ENCODE results near the gene MLLT3. TPM values are rescaled to one million over a fixed set of nuclear protein-coding genes. Genes with fewer than 3 reads are reported as not detected.

MLLT3 gene
- total and polyA plus RNA-seq, 2 of the 13 experiments (the other 11 are each of a cell fraction or from before 2014, with no cell fraction given) = 12.3 to 12.6 TPM

DNA sequence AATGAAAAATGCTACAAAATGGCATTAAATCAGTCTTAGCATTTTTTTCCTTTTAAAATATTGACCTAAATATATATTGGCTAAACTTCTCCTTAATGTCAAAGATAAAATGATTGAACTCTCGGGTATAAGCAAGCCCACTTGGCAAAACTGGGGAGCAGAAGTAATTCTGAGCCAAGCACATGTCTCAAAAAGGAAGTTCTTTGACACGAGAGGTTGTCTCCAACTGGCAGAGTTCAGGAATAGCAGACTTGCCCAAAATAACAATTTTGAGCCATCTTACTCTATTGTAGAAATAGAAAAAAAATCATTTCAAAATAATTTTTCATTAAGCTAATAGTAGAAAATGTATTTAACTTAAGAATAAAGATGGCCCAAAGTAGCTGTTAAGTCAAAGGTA lies 10.4 kb upstream of the MLLT3 start:
- Histone ChIP-seq H3K79me2 (ENCODE audit: insufficient read depth, low read length) (no peaks in the 10 kb centered on the region), H3K9me3 (ENCODE audit: low read length) (no peaks in the 10 kb centered on the region), H3K4me3 (replicated peaks in 1 of 3; ENCODE audit: insufficient read depth in 1 of 3, low read depth in 2 of 3, low read length in 3 of 3) (no peak overlapping the region), H3K9ac (ENCODE audit: insufficient read depth, low read depth, low read length) (no peak overlapping the region), H4K20me1 (ENCODE audit: insufficient read depth, low read length) (no peaks in the 10 kb centered on the region), H3K36me3 (replicated peaks in 1 of 2; ENCODE audit: control insufficient read depth in 1 of 2, insufficient read depth in 2 of 2, low read length in 2 of 2) (no peaks in the 10 kb centered on the region), H3K27ac (ENCODE audit: extremely low read length, insufficient read depth, low read length) (no peak overlapping the region), H3K27me3 (ENCODE audit: control insufficient read depth in 1 of 2, insufficient read depth in 2 of 2, low read length in 2 of 2) (0 out of 5 replicates have a peak, but pooled peaks cover 0 to 5% of the 10 kb centered on the region in 2 experiments), H2AFZ (ENCODE audit: low read length) (no peak overlapping the region), H3K4me2 (ENCODE audit: low read depth, low read length) (no peak overlapping the region), H3K4me1 (ENCODE audit: insufficient read depth, low read length) (no peaks in the 10 kb centered on the region)
- no TSS peak for BruUV-seq (replicated peaks)
- no peak for ATAC-seq
- in situ Hi-C loops (cut with HindIII; ENCODE audit: extremely low pct_ligation_motif_present, low pct_unique_long_range_greater_than_20kb) (loop anchor here (25.0 kb wide), 1 partner anchor 695 kb away; no protein-coding TSS in a partner anchor), intact Hi-C loops (cut with micrococcal nuclease; ENCODE audit: unreplicated experiment) (no loop called here)
- 0% methylated on average over 2 of the region's 2 CpGs for WGBS (ENCODE audit: low lambda C conversion rate)
- no peak for FAIRE-seq
- no peak for DNase-seq (ENCODE audit: low spot score)
- CTCF ChIA-PET (ENCODE audit: low intra/inter-chr PET ratio, low total read pairs) = no interaction called here
- TF ChIP-seq ZNF296 (CRISPR knock-in tag; conservative IDR thresholded peaks at IDR 0.05) (no peak), ISX (CRISPR knock-in tag; conservative IDR thresholded peaks at IDR 0.05) (no peak), ZFX (CRISPR knock-in tag; IDR thresholded peaks at IDR 0.05; ENCODE audit: low read depth) (no peak), RBFOX2 (IDR thresholded peaks at IDR 0.05; ENCODE audit: low read depth, low read length) (no peak), SMAD3 (CRISPR knock-in tag; IDR thresholded peaks at IDR 0.05) (no peak), THYN1 (CRISPR knock-in tag; IDR thresholded peaks at IDR 0.05; ENCODE audit: borderline replicate concordance, low read depth) (no peak), SNAI1 (CRISPR knock-in tag; IDR thresholded peaks at IDR 0.05; ENCODE audit: borderline replicate concordance) (no peak), ZBTB21 (CRISPR knock-in tag; IDR thresholded peaks at IDR 0.05) (no peak), ATF7 (IDR thresholded peaks at IDR 0.05) (no peak), ATF7 (CRISPR knock-in tag; IDR thresholded peaks at IDR 0.05) (no peak), JUNB (CRISPR knock-in tag; IDR thresholded peaks at IDR 0.05; ENCODE audit: borderline replicate concordance) (no peak), SOX6 (IDR thresholded peaks at IDR 0.05) (no peak), SOX6 (CRISPR knock-in tag; IDR thresholded peaks at IDR 0.05) (no peak)
- TF ChIP-seq, protein P1, sequence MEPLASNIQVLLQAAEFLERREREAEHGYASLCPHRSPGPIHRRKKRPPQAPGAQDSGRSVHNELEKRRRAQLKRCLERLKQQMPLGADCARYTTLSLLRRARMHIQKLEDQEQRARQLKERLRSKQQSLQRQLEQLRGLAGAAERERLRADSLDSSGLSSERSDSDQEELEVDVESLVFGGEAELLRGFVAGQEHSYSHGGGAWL (CRISPR knock-in tag; IDR thresholded peaks at IDR 0.05) = no peak
- TF ChIP-seq, protein P2, sequence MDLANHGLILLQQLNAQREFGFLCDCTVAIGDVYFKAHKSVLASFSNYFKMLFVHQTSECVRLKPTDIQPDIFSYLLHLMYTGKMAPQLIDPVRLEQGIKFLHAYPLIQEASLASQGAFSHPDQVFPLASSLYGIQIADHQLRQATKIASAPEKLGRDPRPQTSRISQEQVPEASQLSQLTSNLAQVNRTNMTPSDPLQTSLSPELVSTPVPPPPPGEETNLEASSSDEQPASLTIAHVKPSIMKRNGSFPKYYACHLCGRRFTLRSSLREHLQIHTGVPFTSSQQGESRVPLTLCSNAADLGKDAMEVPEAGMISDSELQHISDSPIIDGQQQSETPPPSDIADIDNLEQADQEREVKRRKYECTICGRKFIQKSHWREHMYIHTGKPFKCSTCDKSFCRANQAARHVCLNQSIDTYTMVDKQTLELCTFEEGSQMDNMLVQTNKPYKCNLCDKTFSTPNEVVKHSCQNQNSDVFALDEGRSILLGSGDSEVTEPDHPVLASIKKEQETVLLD (CRISPR knock-in tag; IDR thresholded peaks at IDR 0.05; ENCODE audit: low read depth) = no peak
- TF ChIP-seq, protein P3, sequence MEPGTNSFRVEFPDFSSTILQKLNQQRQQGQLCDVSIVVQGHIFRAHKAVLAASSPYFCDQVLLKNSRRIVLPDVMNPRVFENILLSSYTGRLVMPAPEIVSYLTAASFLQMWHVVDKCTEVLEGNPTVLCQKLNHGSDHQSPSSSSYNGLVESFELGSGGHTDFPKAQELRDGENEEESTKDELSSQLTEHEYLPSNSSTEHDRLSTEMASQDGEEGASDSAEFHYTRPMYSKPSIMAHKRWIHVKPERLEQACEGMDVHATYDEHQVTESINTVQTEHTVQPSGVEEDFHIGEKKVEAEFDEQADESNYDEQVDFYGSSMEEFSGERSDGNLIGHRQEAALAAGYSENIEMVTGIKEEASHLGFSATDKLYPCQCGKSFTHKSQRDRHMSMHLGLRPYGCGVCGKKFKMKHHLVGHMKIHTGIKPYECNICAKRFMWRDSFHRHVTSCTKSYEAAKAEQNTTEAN (CRISPR knock-in tag; conservative IDR thresholded peaks at IDR 0.05) = no peak
- TF ChIP-seq, protein P4, sequence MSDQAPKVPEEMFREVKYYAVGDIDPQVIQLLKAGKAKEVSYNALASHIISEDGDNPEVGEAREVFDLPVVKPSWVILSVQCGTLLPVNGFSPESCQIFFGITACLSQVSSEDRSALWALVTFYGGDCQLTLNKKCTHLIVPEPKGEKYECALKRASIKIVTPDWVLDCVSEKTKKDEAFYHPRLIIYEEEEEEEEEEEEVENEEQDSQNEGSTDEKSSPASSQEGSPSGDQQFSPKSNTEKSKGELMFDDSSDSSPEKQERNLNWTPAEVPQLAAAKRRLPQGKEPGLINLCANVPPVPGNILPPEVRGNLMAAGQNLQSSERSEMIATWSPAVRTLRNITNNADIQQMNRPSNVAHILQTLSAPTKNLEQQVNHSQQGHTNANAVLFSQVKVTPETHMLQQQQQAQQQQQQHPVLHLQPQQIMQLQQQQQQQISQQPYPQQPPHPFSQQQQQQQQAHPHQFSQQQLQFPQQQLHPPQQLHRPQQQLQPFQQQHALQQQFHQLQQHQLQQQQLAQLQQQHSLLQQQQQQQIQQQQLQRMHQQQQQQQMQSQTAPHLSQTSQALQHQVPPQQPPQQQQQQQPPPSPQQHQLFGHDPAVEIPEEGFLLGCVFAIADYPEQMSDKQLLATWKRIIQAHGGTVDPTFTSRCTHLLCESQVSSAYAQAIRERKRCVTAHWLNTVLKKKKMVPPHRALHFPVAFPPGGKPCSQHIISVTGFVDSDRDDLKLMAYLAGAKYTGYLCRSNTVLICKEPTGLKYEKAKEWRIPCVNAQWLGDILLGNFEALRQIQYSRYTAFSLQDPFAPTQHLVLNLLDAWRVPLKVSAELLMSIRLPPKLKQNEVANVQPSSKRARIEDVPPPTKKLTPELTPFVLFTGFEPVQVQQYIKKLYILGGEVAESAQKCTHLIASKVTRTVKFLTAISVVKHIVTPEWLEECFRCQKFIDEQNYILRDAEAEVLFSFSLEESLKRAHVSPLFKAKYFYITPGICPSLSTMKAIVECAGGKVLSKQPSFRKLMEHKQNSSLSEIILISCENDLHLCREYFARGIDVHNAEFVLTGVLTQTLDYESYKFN (CRISPR knock-in tag; conservative IDR thresholded peaks at IDR 0.05) = no peak
- POLR2A ChIA-PET = no interaction called here

All from HepG2 (cell line).